Vagina (tissue), 2 donors: ENCODE data around the gene CTNNA3.

Experiments
- CTCF ChIP-seq, 3 experiments: fragments of 450-650 bp in 2 of 3; fragments of 200-600 bp in 1 of 3; sonication (generic) in 1 of 3; IDR thresholded peaks; one replicate each; pipeline ENCODE4 v1.5.1; 2017 to 2019; ENCODE audit warnings: antibody characterized with exemption in 3 of 3, mild to moderate bottlenecking in 2 of 3, moderate library complexity in 2 of 3
- POLR2A ChIP-seq, 2 donors: fragments of 450-650 bp; IDR thresholded peaks; one replicate each; pipeline ENCODE4 v1.6.1; 2017; ENCODE audit warnings: antibody characterized with exemption in 2 of 2, mild to moderate bottlenecking in 2 of 2, moderate library complexity in 2 of 2

DNA sequence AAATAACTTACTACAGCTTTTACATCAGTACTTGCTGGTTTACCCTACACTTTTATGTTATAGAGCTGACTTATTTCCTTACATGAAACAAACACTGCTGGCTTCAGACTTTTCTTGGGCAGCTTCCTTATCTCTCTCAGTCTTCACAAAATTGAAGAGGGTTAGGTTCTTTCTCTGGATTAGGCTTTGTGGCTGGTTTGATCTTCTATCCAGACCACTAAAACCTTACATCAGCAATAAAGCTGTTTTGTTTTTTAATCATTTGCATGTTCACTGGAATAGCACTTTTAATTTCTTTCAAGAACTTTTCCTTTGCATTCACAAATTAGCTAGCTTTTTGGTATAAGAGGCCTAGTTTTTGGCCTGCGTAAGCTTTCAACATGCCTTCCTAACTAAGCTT is 551.5 kb downstream of the CTNNA3 start:
- TF ChIP-seq CTCF (IDR thresholded peaks at IDR 0.05) (no peak), POLR2A (IDR thresholded peaks at IDR 0.05) (no peak)
